ENCODE results near the gene DPYSL3.
"Not testable (repeated sequence)": the region's sequence is repeated elsewhere in the genome, so short reads cannot be mapped to it uniquely, and the experiment has no call there.

The DPYSL3 gene

GRCh38 chr5:147377682-147378081, 132.2 kb downstream of the DPYSL3 start:
- Mint-ChIP-seq H3K27ac (no peak overlapping the region), H3K4me3 (no peak overlapping the region), H3K27me3 (no peaks in the 10 kb centered on the region), H3K4me1 (no peaks in the 10 kb centered on the region), H3K36me3 (no peaks in the 10 kb centered on the region), H3K9me3 (no peaks in the 10 kb centered on the region)
- CTCF ChIA-PET: no interaction called here
- DNase-seq: no peak

- Mint-ChIP-seq H3K4me3 (no peak overlapping the region), H3K4me1 (no peaks in the 10 kb centered on the region), H3K27me3 (no peaks in the 10 kb centered on the region), H3K9me3 (no peaks in the 10 kb centered on the region), H3K27ac (no peak overlapping the region), H3K36me3 (no peaks in the 10 kb centered on the region)
- no peak for DNase-seq
- CTCF ChIA-PET: no interaction called here
Observed at GRCh38 chr5:147375151-147375550, 134.7 kb downstream of the DPYSL3 start.

GRCh38 chr5:147373328-147373727, 136.5 kb downstream of the DPYSL3 start:
- no peaks in the 10 kb centered on the region for H3K27me3 Mint-ChIP-seq
- DNase-seq: no peak
- no peaks in the 10 kb centered on the region for H3K4me1 Mint-ChIP-seq
- no peak overlapping the region for H3K27ac Mint-ChIP-seq
- no peaks in the 10 kb centered on the region for H3K9me3 Mint-ChIP-seq
- H3K36me3 Mint-ChIP-seq: no peaks in the 10 kb centered on the region
- CTCF ChIA-PET: no interaction called here
- H3K4me3 Mint-ChIP-seq: no peak overlapping the region

GRCh38 chr5:147372191-147372590, 137.7 kb downstream of the DPYSL3 start:
- DNase-seq: no peak
- H3K27me3 Mint-ChIP-seq: no peaks in the 10 kb centered on the region
- H3K4me3 Mint-ChIP-seq: no peak overlapping the region
- no peak overlapping the region for H3K27ac Mint-ChIP-seq
- no peaks in the 10 kb centered on the region for H3K9me3 Mint-ChIP-seq
- no peaks in the 10 kb centered on the region for H3K4me1 Mint-ChIP-seq
- no peaks in the 10 kb centered on the region for H3K36me3 Mint-ChIP-seq
- CTCF ChIA-PET: no interaction called here

- H3K9me3 Mint-ChIP-seq: no peaks in the 10 kb centered on the region
- H3K36me3 Mint-ChIP-seq: no peaks in the 10 kb centered on the region
- CTCF ChIA-PET: no interaction called here
- no peaks in the 10 kb centered on the region for H3K4me1 Mint-ChIP-seq
- no peak overlapping the region for H3K27ac Mint-ChIP-seq
- DNase-seq: no peak
- H3K27me3 Mint-ChIP-seq: no peaks in the 10 kb centered on the region
- H3K4me3 Mint-ChIP-seq: no peak overlapping the region
Observed at GRCh38 chr5:147371290-147371689, 138.6 kb downstream of the DPYSL3 start.

GRCh38 chr5:147369742-147370374, 140.0 kb downstream of the DPYSL3 start:
- Mint-ChIP-seq H3K27ac (no peak overlapping the region), H3K27me3 (no peaks in the 10 kb centered on the region), H3K36me3 (no peaks in the 10 kb centered on the region), H3K4me3 (no peak overlapping the region), H3K9me3 (no peaks in the 10 kb centered on the region), H3K4me1 (no peaks in the 10 kb centered on the region)
- no peak for DNase-seq
- CTCF ChIA-PET: interaction anchor here (1.0 kb wide), 1 partner anchor 21 kb away, joined by 3 read pairs; no protein-coding TSS in a partner anchor

GRCh38 chr5:147367381-147367780, 142.5 kb downstream of the DPYSL3 start:
- H3K4me3 Mint-ChIP-seq, H3K4me1 Mint-ChIP-seq, CTCF ChIA-PET, DNase-seq, H3K36me3 Mint-ChIP-seq, H3K9me3 Mint-ChIP-seq, H3K27me3 Mint-ChIP-seq, H3K27ac Mint-ChIP-seq: not testable (repeated sequence)

GRCh38 chr5:147361441-147362175, 148.3 kb downstream of the DPYSL3 start:
- Mint-ChIP-seq H3K4me3 (no peak overlapping the region), H3K36me3 (no peaks in the 10 kb centered on the region)

GRCh38 chr5:147360816-147361215, 149.1 kb downstream of the DPYSL3 start:
- Mint-ChIP-seq H3K4me3 (no peak overlapping the region), H3K36me3 (no peaks in the 10 kb centered on the region), H3K27me3 (no peaks in the 10 kb centered on the region), H3K4me1 (no peaks in the 10 kb centered on the region), H3K27ac (no peak overlapping the region), H3K9me3 (no peaks in the 10 kb centered on the region)
- CTCF ChIA-PET: no interaction called here
- DNase-seq: no peak

More at GRCh38 chr5:147361441-147362175, 148.3 kb downstream of the DPYSL3 start:
- H3K27ac Mint-ChIP-seq: no peak overlapping the region
- CTCF ChIA-PET: no interaction called here
- DNase-seq: no peak
- no peaks in the 10 kb centered on the region for H3K9me3 Mint-ChIP-seq
- H3K4me1 Mint-ChIP-seq: no peaks in the 10 kb centered on the region
- H3K27me3 Mint-ChIP-seq: no peaks in the 10 kb centered on the region

- H3K4me3 Mint-ChIP-seq: no peak overlapping the region
- CTCF ChIA-PET: no interaction called here
- no peaks in the 10 kb centered on the region for H3K9me3 Mint-ChIP-seq
- DNase-seq: no peak
- no peaks in the 10 kb centered on the region for H3K36me3 Mint-ChIP-seq
- H3K27me3 Mint-ChIP-seq: no peaks in the 10 kb centered on the region
- H3K4me1 Mint-ChIP-seq: no peaks in the 10 kb centered on the region
- no peak overlapping the region for H3K27ac Mint-ChIP-seq
Observed at GRCh38 chr5:147359581-147359980, 150.3 kb downstream of the DPYSL3 start.

GRCh38 chr5:147359101-147359500, 150.8 kb downstream of the DPYSL3 start:
- no peak overlapping the region for H3K27ac Mint-ChIP-seq
- DNase-seq: no peak
- CTCF ChIA-PET: no interaction called here
- no peaks in the 10 kb centered on the region for H3K4me1 Mint-ChIP-seq
- no peaks in the 10 kb centered on the region for H3K9me3 Mint-ChIP-seq
- no peak overlapping the region for H3K4me3 Mint-ChIP-seq
- no peaks in the 10 kb centered on the region for H3K36me3 Mint-ChIP-seq
- H3K27me3 Mint-ChIP-seq: no peaks in the 10 kb centered on the region

GRCh38 chr5:147349241-147349640, 160.6 kb downstream of the DPYSL3 start:
- CTCF ChIA-PET: no interaction called here

GRCh38 chr5:147348451-147348850, 161.4 kb downstream of the DPYSL3 start:
- no peaks in the 10 kb centered on the region for H3K27me3 Mint-ChIP-seq
- H3K27ac Mint-ChIP-seq: no peak overlapping the region
- no peaks in the 10 kb centered on the region for H3K9me3 Mint-ChIP-seq
- H3K4me3 Mint-ChIP-seq: no peak overlapping the region
- CTCF ChIA-PET: no interaction called here
- no peaks in the 10 kb centered on the region for H3K4me1 Mint-ChIP-seq
- no peak for DNase-seq
- H3K36me3 Mint-ChIP-seq: no peaks in the 10 kb centered on the region

More at GRCh38 chr5:147349241-147349640, 160.6 kb downstream of the DPYSL3 start:
- Mint-ChIP-seq H3K4me3 (no peak overlapping the region), H3K27me3 (no peaks in the 10 kb centered on the region), H3K27ac (no peak overlapping the region), H3K36me3 (no peaks in the 10 kb centered on the region), H3K4me1 (no peaks in the 10 kb centered on the region), H3K9me3 (no peaks in the 10 kb centered on the region)
- DNase-seq: no peak

GRCh38 chr5:147348046-147348445, 161.8 kb downstream of the DPYSL3 start:
- CTCF ChIA-PET: no interaction called here
- DNase-seq: no peak
- H3K9me3 Mint-ChIP-seq: no peaks in the 10 kb centered on the region
- H3K27ac Mint-ChIP-seq: no peak overlapping the region
- no peak overlapping the region for H3K4me3 Mint-ChIP-seq
- H3K27me3 Mint-ChIP-seq: no peaks in the 10 kb centered on the region
- H3K36me3 Mint-ChIP-seq: no peaks in the 10 kb centered on the region
- H3K4me1 Mint-ChIP-seq: no peaks in the 10 kb centered on the region

- H3K4me3 Mint-ChIP-seq: no peak overlapping the region
- CTCF ChIA-PET: interaction anchor here (0.5 kb wide), 1 partner anchor 160 kb away, joined by 3 read pairs; no protein-coding TSS in a partner anchor
- H3K27me3 Mint-ChIP-seq: no peaks in the 10 kb centered on the region
- H3K27ac Mint-ChIP-seq: no peak overlapping the region
- DNase-seq: no peak
- no peaks in the 10 kb centered on the region for H3K36me3 Mint-ChIP-seq
- H3K9me3 Mint-ChIP-seq: no peaks in the 10 kb centered on the region
- no peaks in the 10 kb centered on the region for H3K4me1 Mint-ChIP-seq
Observed at GRCh38 chr5:147346006-147346561, 163.8 kb downstream of the DPYSL3 start.

All from activated naive CD4-positive, alpha-beta T cell treated with anti-CD3 and anti-CD28 coated beads, Interleukin-2, amount 10 ng/mL, durations not matched to agents 7 days and 5 days (primary cell).